ENCODE measurements around the gene PTPN14.
"Not testable (repeated sequence)": the region's sequence is repeated elsewhere in the genome, so short reads cannot be mapped to it uniquely, and the experiment has no call there.

Gene PTPN14

GRCh38 chr1:214422137-214422671 lies 129.2 kb downstream of the PTPN14 start:
- no peak for DNase-seq

GRCh38 chr1:214420833-214421232 lies 130.6 kb downstream of the PTPN14 start:
- DNase-seq: no peak

GRCh38 chr1:214420341-214420740 lies 131.1 kb downstream of the PTPN14 start:
- no peak for DNase-seq

- DNase-seq: no peak
Measured at GRCh38 chr1:214419650-214420049, 131.8 kb downstream of the PTPN14 start.

GRCh38 chr1:214418391-214418790 lies 133.0 kb downstream of the PTPN14 start:
- DNase-seq: no peak

GRCh38 chr1:214417545-214418210 lies 133.7 kb downstream of the PTPN14 start:
- DNase-seq: no peak

GRCh38 chr1:214416858-214417257 lies 134.5 kb downstream of the PTPN14 start:
- no peak for DNase-seq

GRCh38 chr1:214416417-214416816 lies 135.0 kb downstream of the PTPN14 start:
- no peak for DNase-seq

GRCh38 chr1:214415131-214415530 lies 136.3 kb downstream of the PTPN14 start:
- no peak for DNase-seq

GRCh38 chr1:214414691-214415090 lies 136.7 kb downstream of the PTPN14 start:
- DNase-seq: no peak

GRCh38 chr1:214413315-214413714 lies 138.1 kb downstream of the PTPN14 start:
- no peak for DNase-seq

- DNase-seq: no peak
Measured at GRCh38 chr1:214404571-214405213, 146.7 kb downstream of the PTPN14 start.

- no peak for DNase-seq
Measured at GRCh38 chr1:214404154-214404553, 147.2 kb downstream of the PTPN14 start.

- no peak for DNase-seq
Measured at GRCh38 chr1:214403431-214403830, 148.0 kb downstream of the PTPN14 start.

GRCh38 chr1:214402613-214403083 lies 148.8 kb downstream of the PTPN14 start:
- DNase-seq: no peak

GRCh38 chr1:214401666-214402065 lies 149.7 kb downstream of the PTPN14 start:
- DNase-seq: no peak

- DNase-seq: no peak
Measured at GRCh38 chr1:214400131-214400530, 151.3 kb downstream of the PTPN14 start.

- DNase-seq: no peak
Measured at GRCh38 chr1:214398490-214398889, 152.9 kb downstream of the PTPN14 start.

- no peak for DNase-seq
Measured at GRCh38 chr1:214397497-214397896, 153.9 kb downstream of the PTPN14 start.

GRCh38 chr1:214396330-214396729 lies 155.1 kb downstream of the PTPN14 start:
- no peak for DNase-seq

GRCh38 chr1:214394569-214394968 lies 156.8 kb downstream of the PTPN14 start:
- DNase-seq: not testable (repeated sequence)

- DNase-seq: no peak
Measured at GRCh38 chr1:214393086-214393485, 158.3 kb downstream of the PTPN14 start.

- DNase-seq: no peak
Measured at GRCh38 chr1:214391873-214392645, 159.3 kb downstream of the PTPN14 start.

GRCh38 chr1:214389734-214390133 lies 161.7 kb downstream of the PTPN14 start:
- DNase-seq: no peak
